ENCODE measurements around the gene CHRM2.

DNA sequence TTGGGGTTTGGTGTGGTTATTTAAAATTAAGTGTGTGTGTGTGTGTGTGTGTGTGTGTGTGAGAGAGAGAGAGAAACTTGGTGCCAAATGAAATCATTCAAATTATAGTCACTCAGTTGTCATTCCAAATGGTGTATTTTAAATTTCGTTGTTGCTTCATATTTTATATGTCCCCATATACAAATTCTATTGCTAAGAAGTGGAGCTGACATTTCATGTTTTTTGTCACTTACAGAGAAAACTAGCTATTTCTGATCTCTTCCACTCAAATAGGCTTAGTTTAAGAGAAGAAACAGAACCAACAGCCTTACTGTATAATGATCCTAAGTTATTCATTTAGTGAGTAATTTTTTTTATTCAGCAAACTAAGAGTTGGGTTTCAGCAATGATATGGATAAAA is 42.3 kb downstream of the CHRM2 start:
- no peak for TF ChIP-seq CTCF (IDR thresholded peaks at IDR 0.05; ENCODE audit: low read depth, low read length, poor library complexity, severe bottlenecking)
- no peak for TF ChIP-seq EZH2phosphoT487 (IDR thresholded peaks at IDR 0.05; ENCODE audit: borderline replicate concordance, low read length)
